Mucosa of descending colon (tissue), 3 donors: ENCODE measurements around the gene CLTCL1. TPM values are rescaled to one million over a fixed set of nuclear protein-coding genes. Genes with fewer than 3 reads are reported as not detected.
A peak's percentile ranks its signal among the peaks of the same experiment; 100 is the strongest.

ENCODE experiments used
- ATAC-seq: fragments of 200-7000 bp; cut with Tn5 transposase; one replicate; pipeline ENCODE4 v1.9.1; 2020; ENCODE audit warnings: mild to moderate bottlenecking, moderate library complexity
- DNase-seq, 3 donors: peaks; one replicate each; pipeline ENCODE4 v3.0.0-alpha.2; 2020
- H3K36me3 ChIP-seq: fragments of 200-600 bp; one replicate; pipeline ENCODE4 v1.8.0; 2021; ENCODE audit warnings: low read depth, mild to moderate bottlenecking
- H3K4me1 ChIP-seq: fragments of 200-600 bp; one replicate; pipeline ENCODE4 v1.8.0; 2021; ENCODE audit warnings: low read depth, mild to moderate bottlenecking
- H3K4me3 ChIP-seq: fragments of 200-600 bp; one replicate; pipeline ENCODE4 v1.8.0; 2021; ENCODE audit warnings: mild to moderate bottlenecking
- H3K9me3 ChIP-seq: fragments of 200-600 bp; one replicate; pipeline ENCODE4 v1.8.0; 2021; ENCODE audit warnings: mild to moderate bottlenecking
- intact Hi-C, 2 donors: fragments of 100-400 bp; cut with DNase I in 1 of 2; cut with micrococcal nuclease in 1 of 2; formaldehyde crosslinking; loops; one replicate each; pipeline versions ENCODE4 v1.11.0 to v1.11.1; 2022; cut with DNase I, micrococcal nuclease
- total RNA-seq, 3 donors: library from RNA; stranded (reverse); fragmentation: NEBNext Ultra II Directional in 2 of 3; extraction: Animal tissue kit (Norgen Biotek cat#: 25700) in 2 of 3; gene quantifications; one replicate each; pipeline versions ENCODE4 v1.2.1 to v1.2.4, GENCODE V29; 2021 to 2023
- TF ChIP-seq, protein P1 (sequence below): fragments of 200-600 bp; IDR thresholded peaks from one replicate; pipeline ENCODE4 v1.8.0; 2022; ENCODE audit warnings: antibody characterized with exemption, mild to moderate bottlenecking
- donor health status: DM: no; HTN: no; CAD: no; lungs with moderate emphysema.
- donor health status: DM: no; HTN: no; CAD: no.
- donor health status: DM: no; HTN: yes; CAD: no.

Gene CLTCL1
- total RNA-seq, 3 donors from 2014 or later, result 3.0 to 5.9 (median 5.7) TPM

DNA sequence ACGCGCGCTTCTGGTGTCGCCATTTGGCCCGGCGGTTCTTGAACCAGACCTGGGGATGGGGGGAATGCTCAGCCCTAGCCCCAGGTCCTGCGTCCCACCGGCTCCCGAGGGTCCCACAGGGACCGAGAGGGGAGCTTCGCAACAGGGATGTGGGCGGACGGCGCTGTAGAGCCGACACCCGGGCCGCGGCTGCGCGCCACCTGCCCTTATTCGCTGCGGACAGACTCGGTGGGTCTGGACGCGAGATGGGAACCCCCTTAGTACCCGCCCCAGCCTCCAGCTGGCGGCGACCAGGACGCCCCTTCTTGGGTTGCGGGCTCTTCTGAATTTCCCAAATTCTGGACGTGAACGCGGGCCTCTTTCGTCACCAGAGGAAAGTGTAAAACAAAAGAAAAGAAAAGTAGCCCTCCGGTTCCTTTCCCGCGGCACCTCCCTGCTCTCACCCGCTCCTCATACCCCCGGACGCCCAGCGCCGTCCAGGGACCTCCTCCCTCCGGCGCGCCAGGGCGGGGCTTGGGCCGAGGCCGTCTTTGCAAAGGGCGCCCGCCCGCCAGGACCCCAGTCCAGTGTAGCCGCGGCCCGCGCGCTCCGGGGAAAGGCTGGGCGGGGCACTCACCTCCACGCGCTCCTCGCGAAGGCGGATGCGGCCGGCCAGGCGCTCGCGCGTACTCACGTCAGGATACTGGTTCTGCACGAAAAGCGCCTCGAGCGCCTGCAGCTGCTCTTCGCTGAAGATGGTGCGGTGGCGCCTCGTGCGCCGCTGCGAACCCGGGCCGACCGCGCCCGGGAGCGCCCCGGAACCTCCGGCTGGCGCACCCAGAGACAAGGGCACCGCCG is 142.3 kb downstream of the CLTCL1 start:
- Histone ChIP-seq H3K4me3 (no peak overlapping the region), H3K36me3 (no peaks in the 10 kb centered on the region), H3K9me3 (no peaks in the 10 kb centered on the region), H3K4me1 (peaks cover 3% of the 10 kb centered on the region)
- intact Hi-C loops, result no loop called here
- TF ChIP-seq, protein P1, sequence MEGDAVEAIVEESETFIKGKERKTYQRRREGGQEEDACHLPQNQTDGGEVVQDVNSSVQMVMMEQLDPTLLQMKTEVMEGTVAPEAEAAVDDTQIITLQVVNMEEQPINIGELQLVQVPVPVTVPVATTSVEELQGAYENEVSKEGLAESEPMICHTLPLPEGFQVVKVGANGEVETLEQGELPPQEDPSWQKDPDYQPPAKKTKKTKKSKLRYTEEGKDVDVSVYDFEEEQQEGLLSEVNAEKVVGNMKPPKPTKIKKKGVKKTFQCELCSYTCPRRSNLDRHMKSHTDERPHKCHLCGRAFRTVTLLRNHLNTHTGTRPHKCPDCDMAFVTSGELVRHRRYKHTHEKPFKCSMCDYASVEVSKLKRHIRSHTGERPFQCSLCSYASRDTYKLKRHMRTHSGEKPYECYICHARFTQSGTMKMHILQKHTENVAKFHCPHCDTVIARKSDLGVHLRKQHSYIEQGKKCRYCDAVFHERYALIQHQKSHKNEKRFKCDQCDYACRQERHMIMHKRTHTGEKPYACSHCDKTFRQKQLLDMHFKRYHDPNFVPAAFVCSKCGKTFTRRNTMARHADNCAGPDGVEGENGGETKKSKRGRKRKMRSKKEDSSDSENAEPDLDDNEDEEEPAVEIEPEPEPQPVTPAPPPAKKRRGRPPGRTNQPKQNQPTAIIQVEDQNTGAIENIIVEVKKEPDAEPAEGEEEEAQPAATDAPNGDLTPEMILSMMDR, result no peak
- ATAC-seq (no peak), DNase-seq (peak in 1 of 3 donors; percentile 26)

GRCh38 chr22:19148417-19149046 is 143.0 kb downstream of the CLTCL1 start:
- Histone ChIP-seq H3K9me3 (no peaks in the 10 kb centered on the region), H3K4me1 (peaks cover 8% of the 10 kb centered on the region), H3K36me3 (no peaks in the 10 kb centered on the region), H3K4me3 (no peak overlapping the region)
- ATAC-seq (no peak), DNase-seq (no peak)
- intact Hi-C loops, result no loop called here
- TF ChIP-seq, protein P1, result no peak

DNA sequence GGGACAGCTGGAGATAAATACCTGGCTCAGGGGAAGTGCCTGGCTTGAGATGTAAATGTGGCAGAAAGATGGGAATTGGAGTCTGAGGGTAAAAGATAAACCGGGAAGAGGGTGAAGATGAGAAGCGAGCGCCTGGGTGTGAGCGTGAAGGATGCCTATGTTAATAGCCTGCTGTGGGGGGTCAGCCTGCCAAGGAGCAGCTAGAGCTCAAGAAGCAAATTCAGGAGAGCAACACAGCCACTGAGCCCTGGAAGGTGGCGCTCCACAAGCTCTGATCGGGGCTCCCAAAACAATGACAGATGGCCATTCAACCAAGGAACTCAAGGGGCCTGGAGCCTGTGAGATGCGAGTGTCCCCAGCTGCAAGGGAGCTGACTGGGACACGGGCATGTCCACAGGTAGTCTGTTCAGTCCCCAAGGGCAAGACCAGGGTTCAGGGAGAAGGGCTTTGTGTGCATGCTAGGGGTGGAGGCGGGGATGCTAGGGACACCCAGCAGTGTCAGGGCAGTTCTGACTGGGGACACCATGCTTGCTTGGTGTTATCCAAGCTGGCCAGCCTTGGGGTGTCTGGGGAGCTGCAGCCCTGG is 144.2 kb downstream of the CLTCL1 start:
- H3K9me3 ChIP-seq, result no peaks in the 10 kb centered on the region
- DNase-seq (no peak), ATAC-seq (no peak)
- intact Hi-C loops, result no loop called here
- peaks cover 12% of the 10 kb centered on the region for H3K4me1 ChIP-seq
- TF ChIP-seq, protein P1, result no peak
- H3K36me3 ChIP-seq, result no peaks in the 10 kb centered on the region
- H3K4me3 ChIP-seq, result no peak overlapping the region

GRCh38 chr22:19146215-19146968 is 145.1 kb downstream of the CLTCL1 start:
- TF ChIP-seq, protein P1, result no peak
- ATAC-seq, result no peak
- H3K4me1 ChIP-seq, result peaks cover 12% of the 10 kb centered on the region
- H3K36me3 ChIP-seq, result no peaks in the 10 kb centered on the region
- no peak for DNase-seq
- no peaks in the 10 kb centered on the region for H3K9me3 ChIP-seq
- H3K4me3 ChIP-seq, result no peak overlapping the region
- intact Hi-C loops, result no loop called here

GRCh38 chr22:19143967-19144400 is 147.5 kb downstream of the CLTCL1 start:
- Histone ChIP-seq H3K36me3 (no peaks in the 10 kb centered on the region), H3K9me3 (no peaks in the 10 kb centered on the region), H3K4me3 (peak overlapping the region; percentile 67), H3K4me1 (peaks cover 9% of the 10 kb centered on the region)
- ATAC-seq, result no peak
- intact Hi-C loops, result no loop called here
- DNase-seq, result no peak
- TF ChIP-seq, protein P1, result no peak
